Measurements from ENCODE around the gene KCNQ2. TPM values are rescaled to one million over a fixed set of nuclear protein-coding genes. Genes with fewer than 3 reads are reported as not detected.

KCNQ2 gene
- total RNA-seq, 1 donor = 0.36 TPM

DNA sequence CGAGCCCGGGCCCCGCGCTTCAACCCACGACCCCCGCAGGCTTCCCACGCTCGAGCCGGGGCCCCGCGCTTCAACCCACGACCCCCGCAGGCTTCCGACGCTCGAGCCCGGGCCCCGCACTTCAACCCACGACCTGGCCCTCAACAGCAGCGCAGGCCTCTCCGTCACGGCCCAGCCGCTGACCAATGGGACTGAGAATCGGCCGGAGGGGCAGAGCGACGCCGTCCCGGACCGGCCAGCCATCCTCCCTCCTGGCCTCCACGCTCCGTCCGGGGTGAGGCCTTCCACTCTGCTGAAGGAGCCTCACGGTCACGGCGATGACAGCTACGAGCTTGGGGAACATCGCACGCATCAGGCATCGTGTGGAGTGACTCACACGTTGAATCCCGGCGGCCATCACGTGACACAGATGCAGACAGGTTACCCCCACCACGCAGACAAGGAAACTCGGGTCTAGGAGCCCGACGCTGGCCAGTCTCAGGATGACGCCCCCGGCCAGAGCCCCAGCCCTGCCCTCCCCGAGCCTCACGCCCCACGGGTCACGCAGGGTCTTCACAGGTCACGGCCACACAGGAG lies 6.1 kb downstream of the KCNQ2 start:
- no peak overlapping the region for H2AFZ ChIP-seq (ENCODE audit: low read length)

DNA sequence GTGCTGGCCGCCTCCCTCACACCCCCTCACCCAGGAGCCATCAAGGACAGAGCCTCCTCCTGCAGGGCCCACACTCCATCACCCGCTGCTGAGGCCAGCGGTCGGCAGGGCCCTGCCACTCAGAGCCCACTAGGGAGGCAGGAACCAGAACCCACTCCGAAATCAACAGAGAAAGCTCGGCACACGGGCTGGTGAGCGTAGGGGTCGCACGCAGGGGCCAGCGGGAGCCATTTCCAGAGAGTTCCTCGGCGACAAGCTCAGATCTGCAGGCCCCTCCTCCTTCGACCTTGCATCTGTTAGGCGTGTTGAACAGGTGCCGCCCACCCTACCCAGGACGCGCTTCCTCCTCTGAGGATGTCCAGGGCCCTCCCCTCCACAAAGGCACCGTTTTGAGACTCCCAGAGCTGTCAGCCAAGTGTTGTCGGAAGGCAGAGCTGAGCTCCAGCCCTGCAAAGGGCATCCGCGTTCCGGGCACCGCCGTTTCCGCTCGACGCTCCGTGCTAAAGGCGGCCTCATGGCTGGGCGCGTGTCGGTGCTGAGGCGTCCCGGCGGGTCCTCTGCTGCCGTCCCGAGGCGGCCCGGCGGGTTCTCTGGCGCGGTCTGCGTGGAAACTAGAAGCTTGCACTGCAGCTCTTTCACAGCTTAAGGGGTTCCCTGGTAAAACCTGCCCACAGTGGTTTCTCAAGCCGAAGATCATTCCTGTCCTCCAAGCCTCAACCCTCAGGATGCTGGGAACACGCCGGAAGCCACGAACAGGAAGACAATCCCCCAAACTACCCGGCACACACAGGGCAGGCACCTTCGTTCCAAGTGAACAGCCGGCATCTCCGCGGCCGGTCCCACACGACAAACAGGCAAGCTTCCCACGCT lies 6.8 kb downstream of the KCNQ2 start:
- no peaks in the 10 kb centered on the region for H3K9me3 ChIP-seq (ENCODE audit: low read depth, low read length)
- no peak overlapping the region for H2AFZ ChIP-seq (ENCODE audit: low read length)
- no peaks in the 10 kb centered on the region for H3K36me3 ChIP-seq (ENCODE audit: insufficient read depth, low read length)
- TF ChIP-seq, protein P1, sequence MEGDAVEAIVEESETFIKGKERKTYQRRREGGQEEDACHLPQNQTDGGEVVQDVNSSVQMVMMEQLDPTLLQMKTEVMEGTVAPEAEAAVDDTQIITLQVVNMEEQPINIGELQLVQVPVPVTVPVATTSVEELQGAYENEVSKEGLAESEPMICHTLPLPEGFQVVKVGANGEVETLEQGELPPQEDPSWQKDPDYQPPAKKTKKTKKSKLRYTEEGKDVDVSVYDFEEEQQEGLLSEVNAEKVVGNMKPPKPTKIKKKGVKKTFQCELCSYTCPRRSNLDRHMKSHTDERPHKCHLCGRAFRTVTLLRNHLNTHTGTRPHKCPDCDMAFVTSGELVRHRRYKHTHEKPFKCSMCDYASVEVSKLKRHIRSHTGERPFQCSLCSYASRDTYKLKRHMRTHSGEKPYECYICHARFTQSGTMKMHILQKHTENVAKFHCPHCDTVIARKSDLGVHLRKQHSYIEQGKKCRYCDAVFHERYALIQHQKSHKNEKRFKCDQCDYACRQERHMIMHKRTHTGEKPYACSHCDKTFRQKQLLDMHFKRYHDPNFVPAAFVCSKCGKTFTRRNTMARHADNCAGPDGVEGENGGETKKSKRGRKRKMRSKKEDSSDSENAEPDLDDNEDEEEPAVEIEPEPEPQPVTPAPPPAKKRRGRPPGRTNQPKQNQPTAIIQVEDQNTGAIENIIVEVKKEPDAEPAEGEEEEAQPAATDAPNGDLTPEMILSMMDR (IDR thresholded peaks at IDR 0.05; ENCODE audit: extremely low read depth, low read depth, low read length) = no peak
- no peak overlapping the region for H3K4me3 ChIP-seq (ENCODE audit: insufficient read depth, low read length)
- H3K79me2 ChIP-seq (ENCODE audit: insufficient read depth, low read length) = no peaks in the 10 kb centered on the region
- no peak overlapping the region for H3K4me2 ChIP-seq (ENCODE audit: insufficient read depth, low read length)
- DNase-seq (ENCODE audit: insufficient read length, low spot score, missing footprints) = no peak
- no peaks in the 10 kb centered on the region for H4K20me1 ChIP-seq (ENCODE audit: insufficient read depth, low read length)
- peaks cover 19% of the 10 kb centered on the region for H3K27me3 ChIP-seq (ENCODE audit: insufficient read depth, low read length)
- no peaks in the 10 kb centered on the region for H3K4me1 ChIP-seq (ENCODE audit: insufficient read depth, low read length)
- no peak overlapping the region for H3K27ac ChIP-seq (ENCODE audit: low read depth, low read length)

More for the DNA sequence above, 6.1 kb downstream of the KCNQ2 start:
- TF ChIP-seq, protein P1 (IDR thresholded peaks at IDR 0.05; ENCODE audit: extremely low read depth, low read depth, low read length) = no peak
- no peak overlapping the region for H3K27ac ChIP-seq (ENCODE audit: low read depth, low read length)
- no peaks in the 10 kb centered on the region for H3K9me3 ChIP-seq (ENCODE audit: low read depth, low read length)
- peaks cover 26% of the 10 kb centered on the region for H3K27me3 ChIP-seq (ENCODE audit: insufficient read depth, low read length)
- no peak overlapping the region for H3K4me2 ChIP-seq (ENCODE audit: insufficient read depth, low read length)
- H3K4me1 ChIP-seq (ENCODE audit: insufficient read depth, low read length) = no peaks in the 10 kb centered on the region
- no peaks in the 10 kb centered on the region for H3K79me2 ChIP-seq (ENCODE audit: insufficient read depth, low read length)
- no peak overlapping the region for H3K4me3 ChIP-seq (ENCODE audit: insufficient read depth, low read length)
- no peak for DNase-seq (ENCODE audit: insufficient read length, low spot score, missing footprints)
- no peaks in the 10 kb centered on the region for H3K36me3 ChIP-seq (ENCODE audit: insufficient read depth, low read length)
- no peaks in the 10 kb centered on the region for H4K20me1 ChIP-seq (ENCODE audit: insufficient read depth, low read length)

DNA sequence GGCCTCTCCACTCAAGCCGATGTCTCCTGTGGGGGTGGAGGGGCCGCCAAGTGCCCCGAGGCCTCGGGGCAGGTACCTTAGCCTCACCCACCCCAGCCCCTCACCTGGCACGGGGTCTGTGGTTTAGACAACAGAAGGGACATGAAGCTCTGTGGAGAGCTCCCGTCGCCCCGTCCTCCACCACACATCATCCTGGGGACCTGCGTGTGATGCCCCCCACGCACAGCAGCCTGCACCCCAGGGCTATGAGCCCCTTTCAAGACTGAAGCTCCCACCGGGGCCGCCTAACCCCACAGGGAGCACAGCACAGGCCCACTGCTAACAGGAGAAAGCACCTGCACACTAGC lies 8.2 kb downstream of the KCNQ2 start:
- Histone ChIP-seq H3K79me2 (ENCODE audit: insufficient read depth, low read length) (no peaks in the 10 kb centered on the region), H3K4me3 (ENCODE audit: insufficient read depth, low read length) (no peak overlapping the region), H3K4me1 (ENCODE audit: insufficient read depth, low read length) (no peaks in the 10 kb centered on the region), H3K27ac (ENCODE audit: low read depth, low read length) (no peak overlapping the region), H2AFZ (ENCODE audit: low read length) (no peak overlapping the region), H3K27me3 (ENCODE audit: insufficient read depth, low read length) (peaks cover 15% of the 10 kb centered on the region), H3K4me2 (ENCODE audit: insufficient read depth, low read length) (no peak overlapping the region), H3K36me3 (ENCODE audit: insufficient read depth, low read length) (no peaks in the 10 kb centered on the region), H3K9me3 (ENCODE audit: low read depth, low read length) (no peaks in the 10 kb centered on the region), H4K20me1 (ENCODE audit: insufficient read depth, low read length) (no peaks in the 10 kb centered on the region)
- DNase-seq (ENCODE audit: insufficient read length, low spot score, missing footprints) = no peak
- TF ChIP-seq, protein P1 (IDR thresholded peaks at IDR 0.05; ENCODE audit: extremely low read depth, low read depth, low read length) = no peak

Data from osteoblast (primary cell).